GM18907 (cell line): ENCODE measurements around the gene ZGRF1.
A peak's percentile ranks its signal among the peaks of the same experiment; 100 is the strongest.
"Not testable (repeated sequence)": the region's sequence is repeated elsewhere in the genome, so short reads cannot be mapped to it uniquely, and the experiment has no call there.

Source experiments
- ATAC-seq: cut with Tn5 transposase; IDR thresholded peaks from one replicate; pipeline ENCODE4 v1.9.1; 2021; ENCODE audit warnings: mild to moderate bottlenecking, moderate library complexity; ENCODE audit not compliant: unreplicated experiment

The ZGRF1 gene

GRCh38 chr4:112645541-112646329, 9.0 kb upstream of the ZGRF1 start:
- ATAC-seq = no peak

DNA sequence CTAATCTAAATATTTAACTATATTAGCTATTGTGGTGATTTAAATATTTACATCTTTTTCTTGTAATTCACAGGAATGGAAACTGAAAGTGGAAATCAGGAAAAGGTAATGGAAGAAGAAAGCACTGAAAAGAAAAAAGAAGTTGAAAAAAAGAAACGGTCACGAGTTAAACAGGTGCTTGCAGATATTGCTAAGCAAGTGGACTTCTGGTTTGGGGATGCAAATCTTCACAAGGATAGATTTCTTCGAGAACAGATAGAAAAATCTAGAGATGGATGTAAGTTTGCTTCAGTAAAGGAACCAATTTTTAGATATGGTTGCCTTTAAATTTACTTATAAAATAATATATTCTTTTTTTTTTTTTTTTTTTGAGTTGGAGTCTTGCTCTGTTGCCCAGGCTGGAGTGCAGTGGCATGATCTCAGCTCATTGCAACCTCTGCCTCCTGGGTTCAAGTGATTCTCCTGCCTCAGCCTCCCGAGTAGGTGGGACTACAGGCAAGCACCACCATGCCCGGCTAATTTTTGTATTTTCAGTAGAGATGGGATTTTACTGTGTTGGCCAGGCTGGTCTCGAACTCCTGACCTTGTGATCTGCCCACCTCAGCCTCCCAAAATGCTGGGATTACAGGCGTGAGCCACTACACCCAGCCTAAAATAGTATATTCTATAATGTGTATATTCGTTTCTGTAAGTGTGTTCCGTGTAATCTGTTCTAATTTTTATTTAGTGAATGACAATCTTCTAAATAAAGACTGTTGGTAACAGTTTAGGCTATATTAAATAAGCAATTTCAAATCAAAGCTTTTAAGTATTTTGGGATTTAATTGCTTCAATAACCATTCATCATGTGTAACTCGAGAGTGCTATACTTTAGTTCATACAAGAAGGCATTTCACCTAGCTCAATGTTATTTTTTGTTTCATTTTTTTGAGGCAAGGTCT, 8.2 kb upstream of the ZGRF1 start:
- not testable (repeated sequence) for ATAC-seq

GRCh38 chr4:112642526-112642925, 5.8 kb upstream of the ZGRF1 start:
- ATAC-seq = no peak

- peak; percentile 4 for ATAC-seq
Measured at GRCh38 chr4:112637552-112637866, 800 bp upstream of the ZGRF1 start.

GRCh38 chr4:112633477-112634235, 3.1 kb downstream of the ZGRF1 start:
- ATAC-seq = no peak

DNA sequence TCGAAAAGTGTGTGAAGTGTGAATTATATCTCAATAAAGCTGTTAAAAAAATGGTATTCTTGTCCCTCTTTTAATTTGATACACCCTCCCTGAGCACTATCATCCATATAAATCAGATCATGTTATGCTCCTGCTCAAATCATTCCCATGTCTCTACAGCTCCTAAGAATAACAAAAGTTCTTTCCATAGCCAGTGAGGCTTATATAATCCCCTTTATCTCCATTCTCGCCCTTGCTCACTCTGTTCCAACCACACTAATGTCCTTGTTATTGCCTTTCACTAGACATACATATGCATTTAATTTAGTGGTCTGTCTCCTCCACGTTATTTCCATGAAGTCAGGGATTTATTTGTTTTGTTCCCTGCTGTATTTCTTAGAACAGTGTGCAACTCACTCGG, 10.5 kb downstream of the ZGRF1 start:
- no peak for ATAC-seq

GRCh38 chr4:112616984-112617383, 19.7 kb downstream of the ZGRF1 start:
- no peak for ATAC-seq

DNA sequence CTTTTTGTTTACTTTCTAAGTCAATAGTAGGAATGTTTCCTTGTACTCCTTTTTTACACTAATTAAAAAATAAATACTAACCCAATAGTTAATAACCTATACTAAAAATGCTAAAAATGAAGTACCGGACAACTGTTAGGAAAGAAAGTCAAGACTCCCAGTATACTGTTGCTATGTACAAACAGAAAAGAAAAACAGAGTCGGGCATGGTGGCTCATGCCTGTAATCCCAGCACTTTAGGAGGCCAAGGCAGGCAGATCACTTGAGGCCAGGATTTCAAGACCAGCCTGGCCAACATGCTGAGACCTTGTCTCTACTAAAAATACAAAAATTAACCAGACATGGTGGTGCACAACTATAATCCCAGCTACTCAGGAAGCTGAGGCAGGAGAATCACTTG, 23.9 kb downstream of the ZGRF1 start:
- ATAC-seq = not testable (repeated sequence)

GRCh38 chr4:112604589-112604988, 32.1 kb downstream of the ZGRF1 start:
- ATAC-seq = peak; percentile 81

- ATAC-seq = no peak
Measured at GRCh38 chr4:112594993-112595392, 41.7 kb downstream of the ZGRF1 start.

- ATAC-seq = peak; percentile 81
Measured at GRCh38 chr4:112593438-112594133, 43.1 kb downstream of the ZGRF1 start.

DNA sequence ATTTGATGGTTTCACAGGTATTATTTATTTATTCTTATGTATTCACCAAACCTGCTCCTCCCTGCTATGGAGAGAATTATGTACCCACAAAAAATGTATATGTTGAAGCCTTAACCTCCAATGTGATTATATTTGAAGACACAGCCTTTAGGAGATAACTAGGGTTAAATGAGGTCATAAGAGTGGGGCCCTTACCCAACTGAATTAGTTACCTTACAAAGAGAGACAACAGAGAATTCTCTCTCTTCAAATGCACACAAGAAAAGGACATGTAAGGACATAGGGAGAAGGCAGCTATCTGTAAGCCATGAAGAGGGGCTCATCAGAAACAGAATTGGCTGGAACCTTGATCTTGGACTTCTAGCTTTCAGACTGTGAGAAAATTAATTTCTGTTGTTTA, 44.0 kb downstream of the ZGRF1 start:
- ATAC-seq = no peak

DNA sequence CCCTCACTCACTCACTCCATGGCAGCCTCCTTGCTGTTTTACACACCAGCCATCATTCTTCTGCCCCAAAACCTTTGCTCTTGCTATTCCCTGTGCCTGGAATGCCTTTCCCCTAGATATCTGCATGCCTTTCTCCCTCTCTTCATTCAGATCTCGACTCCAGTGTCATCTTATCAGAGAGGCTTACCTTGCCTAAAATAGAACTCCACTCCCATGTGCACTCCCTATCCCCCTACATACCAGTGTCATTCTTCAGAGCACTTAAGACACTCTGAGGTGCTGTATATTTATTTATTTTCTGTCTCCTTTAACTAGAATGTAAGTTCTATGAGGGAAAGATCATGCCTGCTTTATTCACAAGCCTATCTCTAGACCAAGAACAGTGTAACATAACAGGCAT, 45.1 kb downstream of the ZGRF1 start:
- ATAC-seq = no peak

GRCh38 chr4:112589206-112589605, 47.5 kb downstream of the ZGRF1 start:
- ATAC-seq = no peak

DNA sequence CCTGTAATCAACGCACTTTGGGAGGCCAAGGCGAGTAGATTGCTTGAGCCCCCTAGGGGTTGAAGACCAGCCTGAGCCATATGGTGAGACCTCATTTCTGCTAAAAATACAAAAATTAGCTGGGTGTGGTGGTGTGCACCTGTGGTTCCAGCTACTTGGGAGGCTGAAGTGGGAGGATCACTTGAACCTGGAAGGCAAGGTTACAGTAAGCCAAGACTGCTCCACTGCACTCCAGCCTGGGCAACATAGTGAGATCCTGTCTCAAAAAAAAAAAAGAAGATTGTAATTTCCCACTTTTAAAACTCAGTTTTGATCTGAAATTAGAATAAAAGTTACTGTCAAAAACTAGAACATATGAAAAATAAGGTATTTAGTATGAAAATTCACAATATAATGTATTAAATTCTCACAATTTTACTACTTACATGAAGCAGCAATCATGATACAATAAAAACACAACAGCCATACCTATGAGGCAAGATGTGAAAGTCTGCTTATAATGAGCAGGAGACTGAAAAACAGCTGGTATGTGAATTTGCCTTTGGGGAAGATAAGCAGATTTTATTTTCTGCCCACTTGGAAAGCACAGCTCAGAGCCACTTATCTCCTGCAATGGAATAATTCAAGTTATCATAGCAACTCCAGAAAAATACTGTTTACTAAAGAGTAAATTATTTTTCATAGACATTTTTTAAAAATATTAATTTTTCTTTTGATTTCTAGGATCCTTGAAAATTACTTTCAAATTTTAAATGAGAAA, 50.6 kb downstream of the ZGRF1 start:
- no peak for ATAC-seq

DNA sequence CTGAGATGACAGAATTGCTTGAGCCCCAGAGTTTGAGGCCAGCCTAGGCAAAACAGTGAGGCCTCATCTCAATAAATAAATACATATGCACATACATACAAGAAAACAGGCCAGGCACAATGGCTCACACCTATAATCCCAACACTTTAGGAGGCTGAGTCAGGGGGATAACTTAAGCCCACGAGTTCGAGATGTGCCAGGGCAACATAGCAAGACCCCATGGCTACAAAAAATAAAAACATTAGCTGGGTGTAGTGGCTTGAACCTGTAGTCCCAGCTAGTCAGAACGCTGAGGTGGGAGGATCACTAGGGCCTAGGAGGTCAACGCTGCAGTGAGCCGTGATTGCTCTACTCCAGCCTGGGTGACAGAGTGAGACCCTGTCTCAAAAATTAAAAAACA, 69.2 kb downstream of the ZGRF1 start:
- ATAC-seq = no peak

- no peak for ATAC-seq
Measured at GRCh38 chr4:112564706-112565270, 71.9 kb downstream of the ZGRF1 start.

DNA sequence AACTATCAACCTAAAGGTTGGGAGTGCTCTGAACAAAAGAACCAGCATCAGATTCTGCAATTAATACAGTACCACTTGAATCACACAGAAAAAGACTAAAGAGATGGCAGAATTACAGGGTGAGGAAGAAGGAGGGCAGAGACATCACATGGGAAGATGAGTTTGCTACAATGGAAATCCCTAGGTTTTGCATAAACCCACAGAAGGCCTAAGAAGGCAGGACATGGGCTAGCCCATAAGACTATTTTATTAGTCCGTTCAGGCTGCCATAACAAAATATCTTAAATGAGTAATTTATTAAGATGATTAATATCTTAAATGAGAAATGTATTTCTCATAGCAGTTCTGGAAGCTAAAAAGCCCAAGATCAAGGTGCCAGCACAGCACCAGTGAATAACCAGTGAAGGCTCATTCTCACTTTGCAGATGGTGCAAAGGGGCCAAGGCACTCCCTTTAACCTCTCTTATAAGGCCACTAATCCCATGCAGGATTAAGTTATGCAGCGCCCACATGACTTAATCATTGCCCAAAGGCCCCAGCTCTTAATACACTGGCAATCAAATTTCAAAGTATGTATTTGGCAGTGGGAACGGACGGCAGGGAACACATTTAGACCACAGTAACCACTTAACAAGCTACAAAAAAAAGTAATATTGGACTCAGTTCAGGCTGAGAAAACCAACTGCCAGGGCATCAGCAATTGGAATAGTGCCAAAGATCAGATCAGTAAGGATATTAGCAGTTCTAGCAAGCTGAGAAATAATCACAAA, 73.1 kb downstream of the ZGRF1 start:
- ATAC-seq = peak; percentile 77
